GM12891 (cell line): ENCODE data around the gene PRDM16.

Experiments
- DNase-seq: peaks from one replicate; pipeline ENCODE4 v3.0.0; 2011; ENCODE audit warnings: low spot score; ENCODE audit not compliant: insufficient read length
- FAIRE-seq: peaks from 2 replicates; lab custom pipeline; 2011; peaks lifted over from hg19 to GRCh38; lab: Jason Lieb, UNC
- PAX5 ChIP-seq: IDR thresholded peaks from 2 replicates; pipeline ENCODE4 v1.6.1; 2011; ENCODE audit warnings: low read length, moderate library complexity, mild to moderate bottlenecking; ENCODE audit not compliant: insufficient read depth, severe bottlenecking
- POLR2A ChIP-seq: IDR thresholded peaks from 2 replicates; pipeline ENCODE4 v1.6.1; 2011; ENCODE audit warnings: low read depth, low read length, control low read depth
- POLR2AphosphoS5 ChIP-seq: IDR thresholded peaks from 2 replicates; pipeline ENCODE4 v1.6.1; 2011; ENCODE audit warnings: low read depth, low read length, control low read depth
- POU2F2 ChIP-seq: IDR thresholded peaks from 2 replicates; pipeline ENCODE4 v1.6.1; 2011; ENCODE audit warnings: low read depth, mild to moderate bottlenecking, control low read depth, low read length, moderate library complexity
- SPI1 ChIP-seq: IDR thresholded peaks from 2 replicates; pipeline ENCODE4 v1.6.1; 2011; ENCODE audit warnings: low read depth, low read length, control low read depth
- TAF1 ChIP-seq: IDR thresholded peaks from 2 replicates; pipeline ENCODE4 v1.6.1; 2011; ENCODE audit warnings: low read depth, low read length, control low read depth

The PRDM16 gene

DNA sequence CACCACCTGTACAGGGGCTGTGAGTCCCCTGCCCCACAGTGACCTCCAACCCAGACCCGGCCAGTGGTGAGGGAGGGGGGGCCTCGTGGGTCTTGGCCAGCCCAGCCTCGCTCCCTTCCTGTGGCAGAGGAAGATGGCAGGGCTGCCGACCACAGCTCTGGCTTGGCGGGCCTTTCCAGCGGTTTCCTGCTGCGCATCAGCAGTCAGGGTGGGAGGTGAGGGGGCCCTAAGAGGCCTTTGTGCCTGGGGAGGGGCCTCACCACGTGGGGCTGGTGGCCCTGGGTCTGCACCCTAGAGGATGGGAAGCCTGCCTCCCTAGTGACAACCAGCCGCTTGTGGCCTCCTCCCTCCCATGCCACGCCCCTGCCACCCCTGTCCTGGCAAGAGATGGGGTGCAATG is 312.9 kb downstream of the PRDM16 start:
- DNase-seq: no peak
- FAIRE-seq: no peak
- TF ChIP-seq TAF1: no peak
- TF ChIP-seq POLR2AphosphoS5: no peak
- no peak for TF ChIP-seq SPI1
- TF ChIP-seq POLR2A: no peak
- TF ChIP-seq POU2F2: no peak
- no peak for TF ChIP-seq PAX5

DNA sequence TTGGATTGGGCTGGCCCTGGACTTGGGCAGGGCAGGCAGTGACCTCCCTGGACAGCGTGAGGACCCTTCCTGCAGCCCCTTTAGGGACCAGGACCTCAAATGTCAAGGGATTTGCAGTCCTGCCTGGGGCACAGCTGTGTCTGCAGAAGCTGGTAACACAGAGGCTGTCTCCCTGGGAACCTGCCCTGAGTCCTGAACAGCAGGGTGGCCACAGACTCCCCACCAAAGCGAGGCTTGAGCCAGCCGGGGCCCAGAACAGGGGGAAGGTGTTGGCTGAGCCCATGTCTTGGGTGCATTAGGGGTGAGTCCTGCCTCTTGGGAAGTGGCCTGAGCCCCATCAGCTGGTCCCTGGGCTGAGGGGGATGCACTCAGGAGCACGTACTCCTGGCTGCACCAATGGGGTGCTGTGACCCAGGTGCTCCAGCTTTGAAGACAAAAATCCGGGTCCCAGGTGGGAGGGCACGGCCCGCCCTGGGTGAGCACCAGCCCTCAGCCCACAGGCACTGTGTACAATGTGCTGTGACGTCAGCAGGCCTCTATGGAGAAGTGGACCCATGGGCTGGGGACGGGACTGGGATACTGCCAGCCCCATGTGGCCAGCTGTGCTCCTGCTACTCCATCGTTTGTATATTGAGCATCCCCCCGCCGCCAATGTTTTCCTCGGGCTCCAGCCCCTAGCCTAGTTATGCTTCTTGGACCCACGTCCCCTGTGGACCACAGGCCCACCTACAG is 313.5 kb downstream of the PRDM16 start:
- DNase-seq (no peak), FAIRE-seq (no peak)
- no peak for TF ChIP-seq PAX5
- TF ChIP-seq POLR2AphosphoS5: no peak
- TF ChIP-seq POLR2A: no peak
- TF ChIP-seq SPI1: no peak
- TF ChIP-seq TAF1: no peak
- TF ChIP-seq POU2F2: no peak

DNA sequence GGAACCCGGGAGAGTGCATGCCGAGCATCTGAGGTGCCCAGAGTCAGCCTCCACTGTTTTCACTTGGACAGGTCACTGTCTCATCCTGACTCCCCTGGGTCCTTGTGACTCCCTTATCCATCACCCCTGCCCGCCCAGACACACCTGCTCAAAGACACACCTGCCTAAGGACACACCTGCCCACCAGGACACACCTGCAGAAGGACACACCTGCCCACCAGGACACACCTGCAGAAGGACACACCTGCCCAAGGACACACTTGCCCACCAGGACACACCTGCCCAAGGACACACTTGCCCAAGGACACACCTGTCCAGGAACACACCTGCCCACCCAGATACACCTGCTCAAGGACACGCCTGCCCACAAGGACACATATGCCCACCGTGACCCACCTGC is 314.7 kb downstream of the PRDM16 start:
- no peak for FAIRE-seq

DNA sequence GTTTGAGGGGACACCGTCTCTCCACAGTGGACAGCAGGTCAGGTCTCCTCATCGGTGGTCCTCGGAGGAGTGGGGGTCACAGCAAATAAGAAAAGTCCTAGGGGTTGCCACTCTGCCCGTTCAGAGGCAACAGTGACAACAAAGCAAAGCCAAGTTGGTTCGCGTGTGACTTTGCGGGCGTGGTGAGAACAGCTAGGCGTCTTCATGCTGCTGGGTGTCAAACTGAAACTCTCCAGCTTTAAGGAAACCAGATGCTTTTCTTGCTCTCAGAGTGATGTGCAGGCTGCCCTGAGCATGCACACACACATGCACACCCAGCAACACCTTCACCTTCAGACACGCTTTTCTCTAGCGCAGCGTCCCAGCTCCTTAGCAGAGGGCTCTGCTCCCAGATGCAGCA is 315.4 kb downstream of the PRDM16 start:
- no peak for TF ChIP-seq SPI1
- TF ChIP-seq POLR2AphosphoS5: no peak
- TF ChIP-seq PAX5: no peak
- TF ChIP-seq POLR2A: no peak
- TF ChIP-seq TAF1: no peak
- no peak for TF ChIP-seq POU2F2
- FAIRE-seq: no peak

More for the DNA sequence above, 314.7 kb downstream of the PRDM16 start:
- TF ChIP-seq PAX5 (no peak), TAF1 (no peak), POLR2A (no peak), POLR2AphosphoS5 (no peak), SPI1 (no peak), POU2F2 (no peak)
- DNase-seq: no peak

DNA sequence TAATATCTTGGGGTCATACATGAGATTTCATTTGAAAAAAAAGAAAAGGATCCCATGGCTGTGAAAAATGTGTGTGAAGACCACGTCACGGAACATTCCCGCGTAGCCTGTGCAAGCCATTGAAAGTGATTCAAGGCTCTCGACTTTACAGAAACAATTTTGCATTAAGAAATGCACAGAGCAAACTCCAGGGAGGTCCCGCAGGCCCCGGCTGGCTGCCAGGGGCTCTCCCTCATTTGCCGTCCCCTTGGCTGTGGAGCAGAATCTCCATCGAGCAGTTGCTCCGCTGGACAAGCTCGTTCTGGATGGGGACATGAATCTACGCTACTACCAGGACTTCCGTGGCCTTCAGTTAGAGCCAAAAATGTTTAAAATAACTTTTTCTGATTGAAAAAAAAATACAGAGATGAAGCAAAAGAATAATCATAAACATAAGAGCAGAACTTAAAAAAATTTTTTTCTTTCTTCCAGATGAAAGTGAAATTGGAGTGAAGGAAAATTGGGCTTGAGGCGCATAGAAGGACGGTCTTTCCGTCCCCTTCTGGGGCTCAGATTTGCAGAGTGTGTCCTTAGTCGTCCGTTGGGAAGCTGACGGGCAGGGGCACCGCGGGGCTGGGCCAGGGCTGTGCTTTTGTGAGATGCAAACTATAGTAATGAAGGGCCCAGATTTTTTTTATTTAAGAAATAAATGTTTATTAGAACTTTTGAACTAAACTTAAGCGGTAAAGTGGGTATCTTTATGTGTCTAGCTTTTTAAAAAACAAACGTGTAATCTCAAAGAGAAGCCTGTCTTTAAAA is 317.4 kb downstream of the PRDM16 start:
- no peak for TF ChIP-seq SPI1
- TF ChIP-seq TAF1: no peak
- TF ChIP-seq PAX5: no peak
- no peak for TF ChIP-seq POU2F2
- TF ChIP-seq POLR2AphosphoS5: no peak
- TF ChIP-seq POLR2A: no peak
- no peak for DNase-seq
- no peak for FAIRE-seq

More for the DNA sequence above, 315.4 kb downstream of the PRDM16 start:
- no peak for DNase-seq

DNA sequence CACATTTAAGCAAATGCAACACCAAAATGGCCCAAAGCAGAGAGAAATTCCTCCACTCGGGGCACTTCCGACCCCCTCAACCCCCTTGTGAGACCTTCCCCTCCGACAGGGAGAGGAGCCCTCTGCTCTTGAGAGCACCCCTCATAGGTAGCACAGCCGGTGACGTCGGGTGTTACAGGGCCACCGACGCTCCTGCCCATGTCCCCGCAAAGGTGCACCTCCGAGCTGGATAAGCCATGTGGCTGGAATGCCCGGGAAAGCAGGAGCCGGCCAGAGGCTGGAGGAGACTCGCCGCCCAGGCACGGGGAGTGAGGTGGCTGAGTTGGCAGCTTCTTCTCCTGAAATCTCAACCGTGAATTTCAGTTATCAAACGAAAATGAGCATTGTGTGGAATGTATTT is 318.4 kb downstream of the PRDM16 start:
- no peak for TF ChIP-seq SPI1
- no peak for TF ChIP-seq POLR2A
- TF ChIP-seq PAX5: no peak
- no peak for TF ChIP-seq POLR2AphosphoS5
- DNase-seq (no peak), FAIRE-seq (no peak)

DNA sequence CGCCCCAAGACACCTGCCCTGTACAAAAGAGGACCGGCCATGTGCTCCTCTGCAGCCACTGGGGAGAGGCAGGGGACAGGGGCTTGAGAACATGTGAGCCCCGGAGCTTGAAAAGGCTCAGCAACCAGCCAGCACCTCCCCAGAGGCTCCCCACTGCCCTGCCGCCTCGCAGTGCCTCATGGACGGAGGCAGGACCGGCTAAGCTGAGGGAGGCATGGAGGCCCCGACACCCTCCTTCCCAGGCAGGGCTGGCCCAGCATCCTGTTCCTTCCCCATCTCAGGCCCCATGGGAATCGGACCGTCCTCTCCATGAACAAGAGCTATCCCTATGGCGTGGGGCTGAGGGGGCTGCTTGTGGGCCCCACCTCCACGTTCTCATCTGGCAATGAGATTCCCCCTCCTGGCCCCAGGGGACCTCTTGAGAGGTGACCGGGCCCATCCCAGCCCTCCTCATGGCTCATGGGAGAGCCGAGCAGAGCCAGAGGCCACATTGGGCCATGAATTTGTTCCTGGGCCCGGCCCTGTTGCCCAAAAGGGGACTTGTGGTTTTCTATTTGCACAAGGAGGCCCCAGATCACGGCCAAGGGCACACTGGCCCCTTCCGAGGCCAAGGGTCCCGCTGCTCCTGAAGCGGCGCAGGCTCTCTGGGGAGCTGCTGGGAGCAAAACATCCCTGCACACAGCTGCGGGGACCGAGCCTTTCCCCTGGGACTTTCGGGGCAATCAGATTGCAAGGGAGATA is 320.3 kb downstream of the PRDM16 start:
- DNase-seq (no peak), FAIRE-seq (no peak)
- TF ChIP-seq POLR2AphosphoS5: no peak
- no peak for TF ChIP-seq PAX5
- TF ChIP-seq TAF1: no peak
- no peak for TF ChIP-seq POU2F2
- no peak for TF ChIP-seq SPI1
- no peak for TF ChIP-seq POLR2A

DNA sequence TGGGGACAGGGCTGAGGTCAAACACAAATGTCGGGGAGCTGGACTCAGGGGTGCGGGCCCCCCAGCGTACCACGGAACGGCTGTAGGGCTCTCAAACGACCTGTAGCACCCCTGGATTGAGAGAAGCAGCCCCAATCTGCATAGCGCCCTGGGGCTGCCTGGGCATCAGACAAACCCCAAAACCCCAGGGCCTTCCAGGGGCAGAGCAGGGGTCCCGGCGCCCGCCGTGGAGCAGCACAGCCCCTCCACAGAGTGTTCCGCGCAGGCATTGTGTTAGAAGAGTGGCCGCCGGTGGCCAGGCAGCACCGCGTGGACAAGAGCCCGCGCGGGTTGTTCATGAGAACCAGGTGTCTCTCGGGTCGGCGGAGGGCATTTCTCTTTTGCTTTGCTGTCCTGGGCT is 321.3 kb downstream of the PRDM16 start:
- TF ChIP-seq POU2F2 (no peak), TAF1 (no peak), PAX5 (no peak), POLR2A (no peak), POLR2AphosphoS5 (no peak), SPI1 (no peak)
- no peak for FAIRE-seq
- no peak for DNase-seq

DNA sequence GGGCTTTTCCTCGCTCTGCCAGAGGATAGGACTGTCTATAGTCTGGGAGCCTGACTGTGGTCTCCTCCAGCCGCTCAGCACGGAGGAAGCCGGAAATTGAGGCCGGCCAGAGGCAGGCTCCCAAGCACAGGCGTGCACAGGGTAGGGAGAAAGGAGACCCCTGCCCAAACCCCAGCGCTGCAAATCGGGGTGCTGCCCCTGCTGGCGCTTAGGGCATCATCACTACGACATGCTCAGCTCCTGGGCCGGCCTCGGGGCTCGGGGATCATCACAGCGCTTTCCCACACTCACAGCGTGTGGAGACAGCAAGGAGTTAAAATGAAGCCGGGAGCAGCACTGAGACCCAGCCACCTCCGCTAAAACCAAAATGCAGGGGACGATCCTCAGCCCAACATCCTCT is 322.7 kb downstream of the PRDM16 start:
- TF ChIP-seq TAF1 (no peak), POU2F2 (no peak), POLR2AphosphoS5 (no peak), PAX5 (no peak), POLR2A (no peak), SPI1 (no peak)
- FAIRE-seq (no peak), DNase-seq (no peak)
